Hindlimb muscle (tissue), 1 donor: ENCODE results near the gene EFNA4. TPM values are rescaled to one million over a fixed set of nuclear protein-coding genes. Genes with fewer than 3 reads are reported as not detected.

Experiments
- DNase-seq: peaks from one replicate; pipeline ENCODE4 v3.0.0-alpha.2; 2013
- polyA plus RNA-seq: library from polyadenylated mRNA; unstranded; fragments of 120-200 nt; gene quantifications from one replicate; pipeline ENCODE4 v1.2.1, GENCODE V29; 2013; ENCODE audit not compliant: insufficient read length

Gene EFNA4
- polyA plus RNA-seq, 1 donor = 6.0 TPM

- DNase-seq = no peak
These were observed 12.0 kb downstream of the EFNA4 start for GRCh38 chr1:155075535-155075934.

DNA sequence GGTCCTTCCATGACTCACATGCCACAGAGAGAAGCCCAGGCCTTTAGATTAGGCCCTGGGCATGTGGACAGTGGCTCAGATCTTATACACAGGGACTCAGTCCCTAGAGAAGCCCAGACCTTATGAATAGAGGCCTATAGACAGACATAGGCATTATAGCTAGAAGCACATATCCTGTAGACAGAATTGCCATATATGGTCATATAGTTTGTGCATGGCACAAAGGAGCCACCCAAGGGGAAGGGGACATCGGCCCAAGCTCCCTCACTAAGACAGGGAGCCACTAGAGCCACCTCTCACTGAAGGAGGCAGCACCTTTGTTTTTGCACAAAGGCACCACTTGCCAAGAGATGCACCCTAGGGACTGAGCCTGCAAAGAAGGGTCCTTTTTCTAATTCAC lies 12.8 kb downstream of the EFNA4 start:
- no peak for DNase-seq

- no peak for DNase-seq
These were observed 13.8 kb downstream of the EFNA4 start for GRCh38 chr1:155077346-155077745.

- DNase-seq = no peak
These were observed 14.4 kb downstream of the EFNA4 start for GRCh38 chr1:155077758-155078445.

DNA sequence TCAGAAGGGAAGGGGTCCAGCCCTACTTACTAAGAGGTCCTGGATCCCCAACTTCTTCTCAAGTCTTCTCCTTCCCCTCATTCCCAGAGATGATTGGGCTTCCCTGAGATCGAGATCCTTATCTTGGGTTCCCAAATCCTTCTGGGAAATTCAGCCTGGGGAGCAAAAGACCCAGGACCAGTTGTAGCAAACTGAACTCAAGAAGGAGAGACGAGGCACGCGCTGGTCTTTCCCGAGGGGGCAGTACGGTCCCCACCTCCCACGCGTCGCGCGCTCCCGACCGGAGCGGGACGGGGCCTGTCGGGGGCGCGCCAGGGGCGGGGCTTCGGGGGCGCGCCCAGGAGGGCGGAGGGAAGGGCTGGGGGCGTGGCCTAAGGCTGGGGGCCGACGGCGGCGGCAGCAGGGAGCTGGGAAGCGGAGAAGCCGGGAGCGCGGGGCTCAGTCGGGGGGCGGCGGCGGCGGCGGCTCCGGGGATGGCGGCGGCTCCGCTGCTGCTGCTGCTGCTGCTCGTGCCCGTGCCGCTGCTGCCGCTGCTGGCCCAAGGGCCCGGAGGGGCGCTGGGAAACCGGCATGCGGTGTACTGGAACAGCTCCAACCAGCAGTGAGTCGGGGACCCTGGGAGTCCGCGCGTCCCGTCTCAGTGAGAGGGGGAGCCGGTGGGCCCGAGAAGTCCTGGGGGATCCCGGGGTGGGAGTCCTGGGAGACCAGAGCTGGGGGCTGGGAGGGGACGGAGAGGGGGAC lies 15.1 kb downstream of the EFNA4 start, which contains the start of gene EFNA3:
Gene EFNA3 (plus strand): TSS at position 369 of the 741 bp plus-strand sequence. CDS start 105 bp downstream, at position 474.
- DNase-seq = no peak

DNA sequence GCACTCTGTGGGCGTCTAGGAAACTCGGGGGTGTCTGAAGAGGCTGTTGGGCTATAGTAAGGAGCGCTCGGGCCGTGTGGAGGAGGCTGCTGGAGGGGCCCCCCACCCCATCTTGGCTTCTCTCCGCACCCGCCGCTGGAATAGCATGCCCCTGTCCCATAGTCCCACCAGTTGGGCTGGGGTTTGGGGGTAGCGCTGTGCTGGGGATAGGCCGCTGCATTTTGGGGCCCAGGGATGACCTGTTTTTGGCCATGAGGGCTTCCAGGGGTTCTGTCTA lies 15.6 kb downstream of the EFNA4 start:
- DNase-seq = no peak

GRCh38 chr1:155079487-155080311 lies 16.2 kb downstream of the EFNA4 start:
- no peak for DNase-seq

- no peak for DNase-seq
These were observed 17.0 kb downstream of the EFNA4 start for GRCh38 chr1:155080312-155081228.

DNA sequence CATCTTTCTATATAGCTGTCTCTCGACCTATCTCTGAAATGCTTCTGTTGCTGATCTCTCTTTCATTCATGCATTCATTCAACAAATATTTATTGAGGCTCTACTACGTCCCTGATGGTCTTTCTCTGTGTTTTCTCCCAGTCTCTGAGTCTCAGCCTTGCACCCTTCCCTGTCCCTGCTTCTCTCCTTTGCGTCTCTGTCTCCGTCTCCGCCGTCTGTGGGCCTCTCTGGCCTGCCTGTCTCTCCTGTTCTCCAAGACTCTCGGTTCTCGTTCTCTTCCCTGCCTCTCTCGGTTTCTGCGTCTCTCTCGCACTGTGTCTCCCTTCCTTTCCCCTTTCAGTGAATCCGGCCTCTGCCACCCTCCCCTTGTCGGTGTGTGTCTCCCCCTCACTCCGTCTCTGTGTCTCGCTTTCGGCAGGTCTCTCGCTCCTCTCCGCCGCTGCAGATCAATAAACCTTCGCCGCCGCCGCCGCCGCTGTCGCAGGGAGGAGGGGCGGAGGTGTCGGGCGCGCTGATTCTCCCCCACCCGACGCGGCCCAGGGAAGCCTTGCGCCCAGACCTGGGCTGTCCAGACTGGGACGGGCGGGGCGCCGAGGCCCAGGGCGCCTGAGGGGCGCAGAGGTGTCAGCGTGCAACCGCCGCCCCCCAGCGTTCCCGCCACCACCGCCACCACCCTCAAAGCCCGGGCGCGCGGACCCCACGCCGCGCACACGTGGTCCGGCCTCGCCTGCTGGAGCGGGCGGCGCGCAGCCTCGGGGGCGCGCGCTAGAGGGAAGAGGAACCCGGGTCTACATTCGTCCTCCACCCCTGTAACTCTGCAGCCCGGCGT lies 18.1 kb downstream of the EFNA4 start:
- DNase-seq = no peak

GRCh38 chr1:155082301-155083051 lies 18.9 kb downstream of the EFNA4 start:
- DNase-seq = no peak

GRCh38 chr1:155083052-155083541 lies 19.6 kb downstream of the EFNA4 start:
- no peak for DNase-seq

DNA sequence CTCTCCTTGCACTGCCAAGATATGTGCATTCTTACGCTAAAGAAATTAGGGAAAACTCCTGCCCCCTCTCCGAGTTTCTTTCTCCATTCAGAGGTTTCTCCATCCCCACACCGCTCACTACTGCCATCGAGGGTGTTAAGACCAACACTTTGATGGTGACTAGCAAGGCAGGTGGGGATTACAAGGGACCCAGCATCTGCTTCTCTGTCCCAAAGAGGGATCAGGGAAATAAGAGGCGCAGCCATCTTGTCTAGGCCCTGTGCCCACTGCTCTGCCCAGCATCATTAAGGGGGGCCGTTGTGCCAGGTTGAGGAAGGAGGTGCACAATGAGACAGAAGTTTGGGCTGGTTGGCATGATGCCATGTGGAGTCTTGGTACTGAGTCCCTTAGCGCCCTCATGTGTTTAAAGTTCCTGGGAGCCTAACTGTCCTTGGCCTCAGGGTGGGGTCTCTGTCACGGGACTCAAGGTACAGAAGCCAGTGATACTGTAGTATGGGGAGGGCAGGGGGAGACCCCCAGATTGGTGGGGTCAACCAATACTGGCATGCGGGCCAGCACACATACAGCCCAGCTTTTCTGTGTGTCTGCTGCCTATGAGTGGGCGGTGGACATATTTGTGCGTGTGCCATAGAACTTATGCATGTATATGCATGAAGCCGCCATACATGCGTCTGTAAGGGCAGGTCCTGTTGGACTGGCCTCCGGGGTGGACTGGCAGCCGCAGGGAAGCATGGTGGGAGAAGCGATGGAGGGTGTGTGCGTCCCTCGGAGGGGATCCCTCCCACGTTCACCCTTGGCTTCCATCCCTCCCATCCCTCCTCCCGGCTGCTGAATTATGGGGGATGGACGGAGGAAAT lies 20.6 kb downstream of the EFNA4 start:
- DNase-seq = no peak

DNA sequence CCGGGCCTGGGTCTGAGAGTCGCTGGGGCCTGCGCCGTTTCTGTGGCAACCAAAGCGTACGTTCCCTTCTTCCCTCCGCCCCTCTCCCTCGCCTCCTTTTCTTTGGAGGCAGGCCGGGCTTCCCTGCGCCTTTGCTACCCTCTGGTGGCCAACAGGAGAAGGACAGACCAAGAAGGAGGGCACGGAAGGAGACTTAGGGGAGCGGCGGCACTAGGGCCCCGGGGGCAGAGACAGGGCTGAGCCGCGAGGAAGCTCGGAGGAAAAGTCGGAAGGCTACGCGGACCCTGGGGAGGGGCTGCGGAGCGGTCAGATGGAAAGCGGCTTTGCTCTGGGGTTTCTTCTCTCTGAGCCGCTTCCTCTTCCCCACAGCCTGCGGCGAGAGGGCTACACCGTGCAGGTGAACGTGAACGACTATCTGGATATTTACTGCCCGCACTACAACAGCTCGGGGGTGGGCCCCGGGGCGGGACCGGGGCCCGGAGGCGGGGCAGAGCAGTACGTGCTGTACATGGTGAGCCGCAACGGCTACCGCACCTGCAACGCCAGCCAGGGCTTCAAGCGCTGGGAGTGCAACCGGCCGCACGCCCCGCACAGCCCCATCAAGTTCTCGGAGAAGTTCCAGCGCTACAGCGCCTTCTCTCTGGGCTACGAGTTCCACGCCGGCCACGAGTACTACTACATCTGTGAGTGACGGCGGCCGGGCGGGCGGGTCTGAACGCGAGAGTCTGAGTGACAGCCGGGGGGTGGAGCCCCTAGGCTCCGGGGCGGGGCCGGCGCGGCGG lies 21.4 kb downstream of the EFNA4 start:
- DNase-seq = peak; percentile 95

- DNase-seq = no peak
These were observed 22.1 kb downstream of the EFNA4 start for GRCh38 chr1:155085504-155086127.

- DNase-seq = no peak
These were observed 22.7 kb downstream of the EFNA4 start for GRCh38 chr1:155086128-155086741.

DNA sequence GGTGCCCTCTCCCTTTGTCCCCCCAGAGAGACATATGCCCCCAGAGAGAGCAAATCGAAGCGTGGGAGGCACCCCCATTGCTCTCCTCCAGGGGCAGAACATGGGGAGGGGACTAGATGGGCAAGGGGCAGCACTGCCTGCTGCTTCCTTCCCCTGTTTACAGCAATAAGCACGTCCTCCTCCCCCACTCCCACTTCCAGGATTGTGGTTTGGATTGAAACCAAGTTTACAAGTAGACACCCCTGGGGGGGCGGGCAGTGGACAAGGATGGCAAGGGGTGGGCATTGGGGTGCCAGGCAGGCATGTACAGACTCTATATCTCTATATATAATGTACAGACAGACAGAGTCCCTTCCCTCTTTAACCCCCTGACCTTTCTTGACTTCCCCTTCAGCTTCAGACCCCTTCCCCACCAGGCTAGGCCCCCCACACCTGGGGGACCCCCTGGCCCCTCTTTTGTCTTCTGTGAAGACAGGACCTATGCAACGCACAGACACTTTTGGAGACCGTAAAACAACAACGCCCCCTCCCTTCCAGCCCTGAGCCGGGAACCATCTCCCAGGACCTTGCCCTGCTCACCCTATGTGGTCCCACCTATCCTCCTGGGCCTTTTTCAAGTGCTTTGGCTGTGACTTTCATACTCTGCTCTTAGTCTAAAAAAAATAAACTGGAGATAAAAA lies 23.5 kb downstream of the EFNA4 start:
- no peak for DNase-seq
